Muscle of arm (tissue), 12 donors: Measurements from ENCODE around the gene NUDT16L1. TPM values are rescaled to one million over a fixed set of nuclear protein-coding genes. Genes with fewer than 3 reads are reported as not detected.
A peak's percentile ranks its signal among the peaks of the same experiment; 100 is the strongest.
"Not testable (repeated sequence)": the region's sequence is repeated elsewhere in the genome, so short reads cannot be mapped to it uniquely, and the experiment has no call there.

Experiments used
- DNase-seq: peaks from one replicate; pipeline ENCODE4 v3.0.0-alpha.2; 2013
- polyA plus RNA-seq, 12 donors: library from polyadenylated mRNA; unstranded; fragments of 120-200 nt; gene quantifications; one replicate each; pipeline ENCODE4 v1.2.1, GENCODE V29; 2013; ENCODE audit not compliant: insufficient read length in 12 of 12

Gene NUDT16L1
- polyA plus RNA-seq, 12 donors, result 13.6 to 55.0 (median 21.2) TPM; not detected in 1

- no peak for DNase-seq
Measured at GRCh38 chr16:4709481-4709880, 16.1 kb downstream of the NUDT16L1 start.

GRCh38 chr16:4713663-4714501 is 20.5 kb downstream of the NUDT16L1 start:
- DNase-seq, result no peak

GRCh38 chr16:4714996-4715395 is 21.6 kb downstream of the NUDT16L1 start:
- no peak for DNase-seq

- no peak for DNase-seq
Measured at GRCh38 chr16:4718466-4718865, 25.1 kb downstream of the NUDT16L1 start.

- DNase-seq, result no peak
Measured at GRCh38 chr16:4723071-4723767, 29.9 kb downstream of the NUDT16L1 start.

- no peak for DNase-seq
Measured at GRCh38 chr16:4724661-4725270, 31.4 kb downstream of the NUDT16L1 start.

- DNase-seq, result no peak
Measured at GRCh38 chr16:4726616-4727015, 33.3 kb downstream of the NUDT16L1 start.

GRCh38 chr16:4728676-4729075 is 35.3 kb downstream of the NUDT16L1 start:
- DNase-seq, result no peak

GRCh38 chr16:4729876-4730275 is 36.5 kb downstream of the NUDT16L1 start:
- no peak for DNase-seq

GRCh38 chr16:4733211-4733742 is 39.9 kb downstream of the NUDT16L1 start:
- DNase-seq, result no peak

GRCh38 chr16:4733747-4734062 is 40.3 kb downstream of the NUDT16L1 start:
- no peak for DNase-seq

- peak; percentile 95 for DNase-seq
Measured at GRCh38 chr16:4734063-4734729, 40.8 kb downstream of the NUDT16L1 start, which contains the start of the genes ANKS3 and DNAAF8. ANKS3 (minus strand) TSS chr16:4734271; CDS start chr16:4730149, 4,122 bp downstream. DNAAF8 (plus strand) TSS chr16:4734537; CDS start chr16:4736515, 1,978 bp downstream.

- peak; percentile 88 for DNase-seq
Measured at GRCh38 chr16:4734730-4735535, 41.6 kb downstream of the NUDT16L1 start.

GRCh38 chr16:4736546-4736945 is 43.2 kb downstream of the NUDT16L1 start:
- DNase-seq, result no peak

GRCh38 chr16:4737545-4737944 is 44.2 kb downstream of the NUDT16L1 start:
- no peak for DNase-seq

GRCh38 chr16:4738370-4738769 is 45.0 kb downstream of the NUDT16L1 start:
- not testable (repeated sequence) for DNase-seq

- no peak for DNase-seq
Measured at GRCh38 chr16:4743226-4743878, 50.0 kb downstream of the NUDT16L1 start.

GRCh38 chr16:4744555-4745273 is 51.4 kb downstream of the NUDT16L1 start:
- DNase-seq, result no peak

- DNase-seq, result no peak
Measured at GRCh38 chr16:4745274-4745569, 51.9 kb downstream of the NUDT16L1 start.
